H1 (cell line): ENCODE data around the gene IGFALS. TPM values are rescaled to one million over a fixed set of nuclear protein-coding genes. Genes with fewer than 3 reads are reported as not detected.
A peak's percentile ranks its signal among the peaks of the same experiment; 100 is the strongest.

ENCODE experiments used
- ASH2L ChIP-seq: fragments of 200-600, 300-600 bp; sonication (generic); IDR thresholded peaks from one replicate; pipeline ENCODE4 v1.7.1; 2017; ENCODE audit warnings: low read length
- BRCA1 ChIP-seq: IDR thresholded peaks from 2 replicates; pipeline ENCODE4 v1.6.1; 2012; ENCODE audit warnings: low read depth, low read length, improper control_type of control experiment
- POLR2A ChIP-seq, 2 experiments: IDR thresholded peaks; 1 replicate in 1 of 2; 2 replicates in 1 of 2; pipeline ENCODE4 v1.6.1; 2011; ENCODE audit warnings: low read depth in 2 of 2, low read length in 2 of 2, mild to moderate bottlenecking in 2 of 2; ENCODE audit errors: control extremely low read depth in 1 of 2
- SIX5 ChIP-seq: IDR thresholded peaks from 2 replicates; pipeline ENCODE4 v1.6.1; 2011; ENCODE audit warnings: mild to moderate bottlenecking, low read depth, low read length
- TCF12 ChIP-seq: IDR thresholded peaks from 2 replicates; pipeline ENCODE4 v1.6.1; 2011; ENCODE audit warnings: low read depth, mild to moderate bottlenecking, low read length
- polyA plus RNA-seq, 7 experiments: library from polyadenylated mRNA; depleted of rRNA in 3 of 7; stranded (reverse) in 5 of 7; unstranded in 2 of 7; fragments of >200 nt in 5 of 7; fragments of 200-250 nt in 2 of 7; gene quantifications; 1 replicate in 5 of 7; 2 replicates in 1 of 7; 4 replicates in 1 of 7; pipeline versions ENCODE4 v1.2.1 to v1.2.3, GENCODE V29; 2011 to 2013; ENCODE audit warnings: missing spikeins in 2 of 7, mixed read lengths in 2 of 7
- total RNA-seq: library from RNA; stranded (reverse); fragmentation: NEBNext Ultra II Directional; extraction: Animal tissue kit (Norgen Biotek cat#: 25700); gene quantifications from 2 replicates; pipeline ENCODE4 v1.2.1, GENCODE V29; 2021
- TF ChIP-seq, protein P1 (sequence below): fragments of 300-600 bp; sonication (generic); IDR thresholded peaks from 2 replicates; pipeline ENCODE4 v1.7.1; 2012; ENCODE audit warnings: low read length, moderate library complexity, mild to moderate bottlenecking, inconsistent platforms; ENCODE audit not compliant: insufficient replicate concordance
- TF ChIP-seq, protein P2 (sequence below): IDR thresholded peaks from 2 replicates; pipeline ENCODE4 v1.6.1; 2012; ENCODE audit warnings: inconsistent platforms
- TF ChIP-seq, protein P3 (sequence below), 3 experiments: IDR thresholded peaks; 1 replicate in 2 of 3; 2 replicates in 1 of 3; pipeline versions ENCODE4 v1.5.1 to v1.6.1; 2011; ENCODE audit warnings: low read length in 3 of 3, mild to moderate bottlenecking in 3 of 3, inconsistent platforms in 2 of 3, low read depth in 1 of 3, moderate library complexity in 1 of 3; ENCODE audit not compliant: insufficient read depth in 1 of 3; ENCODE audit errors: control extremely low read depth in 1 of 3

IGFALS gene
- total and polyA plus RNA-seq, 2 of the 8 experiments (the other 6 are each of a cell fraction or from before 2014, with no cell fraction given) = not detected

DNA sequence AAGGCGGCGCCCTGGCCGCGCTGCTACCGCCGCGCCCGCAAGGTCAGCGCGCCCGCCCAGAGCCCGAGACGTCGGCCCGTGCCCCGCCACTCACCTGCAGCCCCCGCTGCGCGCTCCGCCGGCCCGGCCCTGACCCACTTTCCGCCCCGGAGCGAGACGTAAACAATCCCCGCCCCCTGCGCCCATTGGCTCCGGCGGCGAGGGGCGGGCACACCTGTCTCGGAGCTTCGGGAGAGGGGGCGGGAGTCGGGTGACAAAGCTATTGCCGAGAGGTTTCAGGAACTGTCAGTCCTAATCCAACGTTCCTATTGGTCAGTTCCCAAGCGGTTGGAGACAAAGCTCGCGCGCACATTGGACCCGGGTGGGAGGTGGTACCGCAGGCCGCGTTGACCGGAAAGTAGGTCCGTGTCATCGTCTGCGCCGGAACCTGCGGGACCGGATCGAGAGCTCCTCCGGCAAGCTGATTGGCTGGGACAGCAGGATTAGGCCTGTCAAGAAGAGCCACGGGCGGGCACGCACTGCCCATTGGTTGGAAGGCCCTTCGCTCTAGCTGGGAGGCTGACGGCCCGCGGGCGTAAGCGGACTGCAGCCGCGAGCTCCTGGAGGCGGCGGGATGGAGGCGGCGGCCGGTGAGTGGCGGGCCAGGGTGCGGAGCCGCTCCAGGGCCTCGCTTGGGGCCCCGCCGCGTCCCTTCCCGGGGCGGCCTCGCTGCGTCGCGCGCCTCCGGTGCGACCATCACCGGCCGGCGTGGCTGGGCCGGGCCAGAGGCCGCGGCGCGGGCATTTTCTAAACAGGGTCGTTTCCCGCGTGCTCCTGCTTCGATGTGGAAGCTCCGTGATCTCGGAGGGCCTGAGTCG lies 10.9 kb downstream of the IGFALS start, which contains the start of the genes NUBP2 and SPSB3 (continued):
- TF ChIP-seq, protein P1, sequence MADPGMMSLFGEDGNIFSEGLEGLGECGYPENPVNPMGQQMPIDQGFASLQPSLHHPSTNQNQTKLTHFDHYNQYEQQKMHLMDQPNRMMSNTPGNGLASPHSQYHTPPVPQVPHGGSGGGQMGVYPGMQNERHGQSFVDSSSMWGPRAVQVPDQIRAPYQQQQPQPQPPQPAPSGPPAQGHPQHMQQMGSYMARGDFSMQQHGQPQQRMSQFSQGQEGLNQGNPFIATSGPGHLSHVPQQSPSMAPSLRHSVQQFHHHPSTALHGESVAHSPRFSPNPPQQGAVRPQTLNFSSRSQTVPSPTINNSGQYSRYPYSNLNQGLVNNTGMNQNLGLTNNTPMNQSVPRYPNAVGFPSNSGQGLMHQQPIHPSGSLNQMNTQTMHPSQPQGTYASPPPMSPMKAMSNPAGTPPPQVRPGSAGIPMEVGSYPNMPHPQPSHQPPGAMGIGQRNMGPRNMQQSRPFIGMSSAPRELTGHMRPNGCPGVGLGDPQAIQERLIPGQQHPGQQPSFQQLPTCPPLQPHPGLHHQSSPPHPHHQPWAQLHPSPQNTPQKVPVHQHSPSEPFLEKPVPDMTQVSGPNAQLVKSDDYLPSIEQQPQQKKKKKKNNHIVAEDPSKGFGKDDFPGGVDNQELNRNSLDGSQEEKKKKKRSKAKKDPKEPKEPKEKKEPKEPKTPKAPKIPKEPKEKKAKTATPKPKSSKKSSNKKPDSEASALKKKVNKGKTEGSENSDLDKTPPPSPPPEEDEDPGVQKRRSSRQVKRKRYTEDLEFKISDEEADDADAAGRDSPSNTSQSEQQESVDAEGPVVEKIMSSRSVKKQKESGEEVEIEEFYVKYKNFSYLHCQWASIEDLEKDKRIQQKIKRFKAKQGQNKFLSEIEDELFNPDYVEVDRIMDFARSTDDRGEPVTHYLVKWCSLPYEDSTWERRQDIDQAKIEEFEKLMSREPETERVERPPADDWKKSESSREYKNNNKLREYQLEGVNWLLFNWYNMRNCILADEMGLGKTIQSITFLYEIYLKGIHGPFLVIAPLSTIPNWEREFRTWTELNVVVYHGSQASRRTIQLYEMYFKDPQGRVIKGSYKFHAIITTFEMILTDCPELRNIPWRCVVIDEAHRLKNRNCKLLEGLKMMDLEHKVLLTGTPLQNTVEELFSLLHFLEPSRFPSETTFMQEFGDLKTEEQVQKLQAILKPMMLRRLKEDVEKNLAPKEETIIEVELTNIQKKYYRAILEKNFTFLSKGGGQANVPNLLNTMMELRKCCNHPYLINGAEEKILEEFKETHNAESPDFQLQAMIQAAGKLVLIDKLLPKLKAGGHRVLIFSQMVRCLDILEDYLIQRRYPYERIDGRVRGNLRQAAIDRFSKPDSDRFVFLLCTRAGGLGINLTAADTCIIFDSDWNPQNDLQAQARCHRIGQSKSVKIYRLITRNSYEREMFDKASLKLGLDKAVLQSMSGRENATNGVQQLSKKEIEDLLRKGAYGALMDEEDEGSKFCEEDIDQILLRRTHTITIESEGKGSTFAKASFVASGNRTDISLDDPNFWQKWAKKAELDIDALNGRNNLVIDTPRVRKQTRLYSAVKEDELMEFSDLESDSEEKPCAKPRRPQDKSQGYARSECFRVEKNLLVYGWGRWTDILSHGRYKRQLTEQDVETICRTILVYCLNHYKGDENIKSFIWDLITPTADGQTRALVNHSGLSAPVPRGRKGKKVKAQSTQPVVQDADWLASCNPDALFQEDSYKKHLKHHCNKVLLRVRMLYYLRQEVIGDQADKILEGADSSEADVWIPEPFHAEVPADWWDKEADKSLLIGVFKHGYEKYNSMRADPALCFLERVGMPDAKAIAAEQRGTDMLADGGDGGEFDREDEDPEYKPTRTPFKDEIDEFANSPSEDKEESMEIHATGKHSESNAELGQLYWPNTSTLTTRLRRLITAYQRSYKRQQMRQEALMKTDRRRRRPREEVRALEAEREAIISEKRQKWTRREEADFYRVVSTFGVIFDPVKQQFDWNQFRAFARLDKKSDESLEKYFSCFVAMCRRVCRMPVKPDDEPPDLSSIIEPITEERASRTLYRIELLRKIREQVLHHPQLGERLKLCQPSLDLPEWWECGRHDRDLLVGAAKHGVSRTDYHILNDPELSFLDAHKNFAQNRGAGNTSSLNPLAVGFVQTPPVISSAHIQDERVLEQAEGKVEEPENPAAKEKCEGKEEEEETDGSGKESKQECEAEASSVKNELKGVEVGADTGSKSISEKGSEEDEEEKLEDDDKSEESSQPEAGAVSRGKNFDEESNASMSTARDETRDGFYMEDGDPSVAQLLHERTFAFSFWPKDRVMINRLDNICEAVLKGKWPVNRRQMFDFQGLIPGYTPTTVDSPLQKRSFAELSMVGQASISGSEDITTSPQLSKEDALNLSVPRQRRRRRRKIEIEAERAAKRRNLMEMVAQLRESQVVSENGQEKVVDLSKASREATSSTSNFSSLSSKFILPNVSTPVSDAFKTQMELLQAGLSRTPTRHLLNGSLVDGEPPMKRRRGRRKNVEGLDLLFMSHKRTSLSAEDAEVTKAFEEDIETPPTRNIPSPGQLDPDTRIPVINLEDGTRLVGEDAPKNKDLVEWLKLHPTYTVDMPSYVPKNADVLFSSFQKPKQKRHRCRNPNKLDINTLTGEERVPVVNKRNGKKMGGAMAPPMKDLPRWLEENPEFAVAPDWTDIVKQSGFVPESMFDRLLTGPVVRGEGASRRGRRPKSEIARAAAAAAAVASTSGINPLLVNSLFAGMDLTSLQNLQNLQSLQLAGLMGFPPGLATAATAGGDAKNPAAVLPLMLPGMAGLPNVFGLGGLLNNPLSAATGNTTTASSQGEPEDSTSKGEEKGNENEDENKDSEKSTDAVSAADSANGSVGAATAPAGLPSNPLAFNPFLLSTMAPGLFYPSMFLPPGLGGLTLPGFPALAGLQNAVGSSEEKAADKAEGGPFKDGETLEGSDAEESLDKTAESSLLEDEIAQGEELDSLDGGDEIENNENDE = no peak
- TF ChIP-seq, protein P2, sequence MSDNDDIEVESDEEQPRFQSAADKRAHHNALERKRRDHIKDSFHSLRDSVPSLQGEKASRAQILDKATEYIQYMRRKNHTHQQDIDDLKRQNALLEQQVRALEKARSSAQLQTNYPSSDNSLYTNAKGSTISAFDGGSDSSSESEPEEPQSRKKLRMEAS = peak; percentile 49; the same call in 1 of the 2 replicates
- TF ChIP-seq ASH2L (no peak), TCF12 (no peak), SIX5 (no peak), POLR2A (IDR thresholded peaks at IDR 0.05; ENCODE audit: control extremely low read depth in 1 of 2, low read depth in 2 of 2, low read length in 2 of 2) (no peak; a peak in 1 of 3 replicates), BRCA1 (no peak)
- TF ChIP-seq, protein P3, sequence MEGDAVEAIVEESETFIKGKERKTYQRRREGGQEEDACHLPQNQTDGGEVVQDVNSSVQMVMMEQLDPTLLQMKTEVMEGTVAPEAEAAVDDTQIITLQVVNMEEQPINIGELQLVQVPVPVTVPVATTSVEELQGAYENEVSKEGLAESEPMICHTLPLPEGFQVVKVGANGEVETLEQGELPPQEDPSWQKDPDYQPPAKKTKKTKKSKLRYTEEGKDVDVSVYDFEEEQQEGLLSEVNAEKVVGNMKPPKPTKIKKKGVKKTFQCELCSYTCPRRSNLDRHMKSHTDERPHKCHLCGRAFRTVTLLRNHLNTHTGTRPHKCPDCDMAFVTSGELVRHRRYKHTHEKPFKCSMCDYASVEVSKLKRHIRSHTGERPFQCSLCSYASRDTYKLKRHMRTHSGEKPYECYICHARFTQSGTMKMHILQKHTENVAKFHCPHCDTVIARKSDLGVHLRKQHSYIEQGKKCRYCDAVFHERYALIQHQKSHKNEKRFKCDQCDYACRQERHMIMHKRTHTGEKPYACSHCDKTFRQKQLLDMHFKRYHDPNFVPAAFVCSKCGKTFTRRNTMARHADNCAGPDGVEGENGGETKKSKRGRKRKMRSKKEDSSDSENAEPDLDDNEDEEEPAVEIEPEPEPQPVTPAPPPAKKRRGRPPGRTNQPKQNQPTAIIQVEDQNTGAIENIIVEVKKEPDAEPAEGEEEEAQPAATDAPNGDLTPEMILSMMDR (IDR thresholded peaks at IDR 0.05; ENCODE audit: control extremely low read depth in 1 of 3, insufficient read depth in 1 of 3, low read depth in 1 of 3, low read length in 3 of 3) = no peak
